Stimulated activated naive B cell treated with anti-CD40 and anti-IgM and Interleukin-4, amounts not matched to agents 10 μg/mL and 1 μg/mL and 100 μg/mL, for 72 hours (primary cell): ENCODE measurements around the gene RPL37A.
"Not testable (repeated sequence)": the region's sequence is repeated elsewhere in the genome, so short reads cannot be mapped to it uniquely, and the experiment has no call there.

ENCODE experiments used
- ATAC-seq, 2 donors: fragments of 150-1000 bp; cut with Tn5 transposase; replicated peaks; 2 replicates each; pipeline ENCODE4 v1.10.0; 2021; ENCODE audit warnings: moderate library complexity in 1 of 2
- DNase-seq: peaks from one replicate; pipeline ENCODE4 v3.0.0; 2021
- H3K27ac Mint-ChIP-seq: one replicate; pipeline ENCODE4 v1.8.0; 2022; ENCODE audit warnings: mild to moderate bottlenecking, mixed read lengths
- H3K27me3 Mint-ChIP-seq, 2 donors: one replicate each; pipeline ENCODE4 v1.8.0; 2022; ENCODE audit warnings: mixed read lengths in 2 of 2
- H3K36me3 Mint-ChIP-seq, 2 donors: one replicate each; pipeline ENCODE4 v1.8.0; 2022; ENCODE audit warnings: mixed read lengths in 2 of 2, mild to moderate bottlenecking in 1 of 2
- H3K4me1 Mint-ChIP-seq, 2 donors: one replicate each; pipeline ENCODE4 v1.8.0; 2022; ENCODE audit warnings: mixed read lengths in 2 of 2, mild to moderate bottlenecking in 1 of 2
- H3K4me3 Mint-ChIP-seq, 2 donors: one replicate each; pipeline ENCODE4 v1.8.0; 2022; ENCODE audit warnings: mild to moderate bottlenecking in 2 of 2, mixed read lengths in 2 of 2, moderate library complexity in 1 of 2
- H3K9me3 Mint-ChIP-seq, 2 donors: one replicate each; pipeline ENCODE4 v1.8.0; 2022; ENCODE audit warnings: mixed read lengths in 2 of 2, mild to moderate bottlenecking in 1 of 2

RPL37A gene

GRCh38 chr2:216517447-216518225 lies 19.0 kb downstream of the RPL37A start:
- Mint-ChIP-seq H3K4me1 (no peaks in the 10 kb centered on the region), H3K27ac (no peak overlapping the region), H3K36me3 (peaks cover 13 to 29% of the 10 kb centered on the region in 2 donors)

GRCh38 chr2:216518566-216519119 lies 20.0 kb downstream of the RPL37A start:
- H3K27me3 Mint-ChIP-seq, H3K4me3 Mint-ChIP-seq, H3K9me3 Mint-ChIP-seq, ATAC-seq, H3K27ac Mint-ChIP-seq, DNase-seq, H3K4me1 Mint-ChIP-seq: not testable (repeated sequence)
- H3K36me3 Mint-ChIP-seq: peaks cover 13 to 28% of the 10 kb centered on the region in 2 donors

More at GRCh38 chr2:216517447-216518225, 19.0 kb downstream of the RPL37A start:
- no peak for ATAC-seq
- Mint-ChIP-seq H3K27me3 (no peaks in the 10 kb centered on the region), H3K9me3 (no peaks in the 10 kb centered on the region), H3K4me3 (no peak overlapping the region)
- DNase-seq: no peak

GRCh38 chr2:216519154-216519762 lies 20.6 kb downstream of the RPL37A start:
- peaks cover 18 to 32% of the 10 kb centered on the region in 2 donors for H3K36me3 Mint-ChIP-seq
- H3K4me3 Mint-ChIP-seq: no peak overlapping the region
- H3K27ac Mint-ChIP-seq: no peak overlapping the region
- H3K27me3 Mint-ChIP-seq: no peaks in the 10 kb centered on the region
- ATAC-seq (peak; percentile 86 to 89), DNase-seq (peak; percentile 18)
- peaks cover 0 to 3% of the 10 kb centered on the region in 2 donors for H3K9me3 Mint-ChIP-seq
- no peaks in the 10 kb centered on the region for H3K4me1 Mint-ChIP-seq

GRCh38 chr2:216520112-216520511 lies 21.5 kb downstream of the RPL37A start:
- ATAC-seq (no peak), DNase-seq (no peak)
- Mint-ChIP-seq H3K27me3 (no peaks in the 10 kb centered on the region), H3K36me3 (peaks cover 18 to 33% of the 10 kb centered on the region in 2 donors), H3K4me1 (no peaks in the 10 kb centered on the region), H3K9me3 (peaks cover 0 to 5% of the 10 kb centered on the region in 2 donors), H3K27ac (no peak overlapping the region), H3K4me3 (no peak overlapping the region)

GRCh38 chr2:216522892-216523502 lies 24.4 kb downstream of the RPL37A start:
- DNase-seq: no peak
- Mint-ChIP-seq H3K27me3 (no peaks in the 10 kb centered on the region), H3K36me3 (peaks cover 18 to 27% of the 10 kb centered on the region in 2 donors), H3K4me1 (no peaks in the 10 kb centered on the region), H3K9me3 (peaks cover 0 to 5% of the 10 kb centered on the region in 2 donors), H3K27ac (no peak overlapping the region), H3K4me3 (no peak overlapping the region)
- ATAC-seq: no peak

- Mint-ChIP-seq H3K9me3 (peaks cover 0 to 5% of the 10 kb centered on the region in 2 donors), H3K4me3 (no peak overlapping the region), H3K27me3 (no peaks in the 10 kb centered on the region), H3K27ac (no peak overlapping the region), H3K36me3 (peaks cover 7 to 13% of the 10 kb centered on the region in 2 donors), H3K4me1 (no peaks in the 10 kb centered on the region)
- DNase-seq (no peak), ATAC-seq (no peak)
These were observed 27.3 kb downstream of the RPL37A start for GRCh38 chr2:216525972-216526371.

- H3K27ac Mint-ChIP-seq: no peak overlapping the region
- DNase-seq (no peak), ATAC-seq (no peak)
- no peak overlapping the region for H3K4me3 Mint-ChIP-seq
- peaks cover 0 to 5% of the 10 kb centered on the region in 2 donors for H3K9me3 Mint-ChIP-seq
- H3K36me3 Mint-ChIP-seq: peaks cover 5 to 11% of the 10 kb centered on the region in 2 donors
- H3K27me3 Mint-ChIP-seq: peaks cover 0 to 4% of the 10 kb centered on the region in 2 donors
- H3K4me1 Mint-ChIP-seq: no peaks in the 10 kb centered on the region
These were observed 28.3 kb downstream of the RPL37A start for GRCh38 chr2:216526939-216527338.

- ATAC-seq (no peak), DNase-seq (no peak)
- Mint-ChIP-seq H3K4me3 (no peak overlapping the region), H3K9me3 (peaks cover 0 to 5% of the 10 kb centered on the region in 2 donors), H3K4me1 (no peaks in the 10 kb centered on the region), H3K27me3 (peaks cover 0 to 9% of the 10 kb centered on the region in 2 donors), H3K27ac (no peak overlapping the region), H3K36me3 (peaks cover 5 to 6% of the 10 kb centered on the region in 2 donors)
These were observed 29.0 kb downstream of the RPL37A start for GRCh38 chr2:216527600-216527999.

GRCh38 chr2:216532562-216532961 lies 33.9 kb downstream of the RPL37A start:
- Mint-ChIP-seq H3K4me3 (no peak overlapping the region), H3K4me1 (no peaks in the 10 kb centered on the region), H3K27ac (no peak overlapping the region), H3K9me3 (no peaks in the 10 kb centered on the region), H3K36me3 (no peaks in the 10 kb centered on the region), H3K27me3 (peaks cover 8 to 9% of the 10 kb centered on the region in 2 donors)
- ATAC-seq: no peak
- no peak for DNase-seq

- no peak overlapping the region for H3K4me3 Mint-ChIP-seq
- no peaks in the 10 kb centered on the region for H3K9me3 Mint-ChIP-seq
- no peak for ATAC-seq
- no peak overlapping the region for H3K27ac Mint-ChIP-seq
- H3K36me3 Mint-ChIP-seq: no peaks in the 10 kb centered on the region
- no peak for DNase-seq
- H3K4me1 Mint-ChIP-seq: no peaks in the 10 kb centered on the region
- peaks cover 8 to 9% of the 10 kb centered on the region in 2 donors for H3K27me3 Mint-ChIP-seq
These were observed 35.0 kb downstream of the RPL37A start for GRCh38 chr2:216533609-216534008.

GRCh38 chr2:216534809-216535208 lies 36.2 kb downstream of the RPL37A start:
- ATAC-seq: no peak
- H3K36me3 Mint-ChIP-seq: peaks cover 0 to 4% of the 10 kb centered on the region in 2 donors

GRCh38 chr2:216535454-216535995 lies 36.9 kb downstream of the RPL37A start:
- peaks cover 0 to 4% of the 10 kb centered on the region in 2 donors for H3K36me3 Mint-ChIP-seq
- H3K4me1 Mint-ChIP-seq: peaks cover 0 to 2% of the 10 kb centered on the region in 2 donors
- H3K4me3 Mint-ChIP-seq: no peak overlapping the region
- ATAC-seq (no peak), DNase-seq (no peak)
- H3K27ac Mint-ChIP-seq: no peak overlapping the region
- peaks cover 14 to 16% of the 10 kb centered on the region in 2 donors for H3K27me3 Mint-ChIP-seq
- no peaks in the 10 kb centered on the region for H3K9me3 Mint-ChIP-seq

More at GRCh38 chr2:216534809-216535208, 36.2 kb downstream of the RPL37A start:
- Mint-ChIP-seq H3K4me1 (no peaks in the 10 kb centered on the region), H3K27me3 (peaks cover 9 to 14% of the 10 kb centered on the region in 2 donors), H3K9me3 (no peaks in the 10 kb centered on the region), H3K4me3 (no peak overlapping the region), H3K27ac (no peak overlapping the region)
- DNase-seq: no peak

GRCh38 chr2:216536734-216537210 lies 38.1 kb downstream of the RPL37A start:
- H3K4me1 Mint-ChIP-seq: peaks cover 0 to 2% of the 10 kb centered on the region in 2 donors
- no peak for ATAC-seq
- H3K4me3 Mint-ChIP-seq: no peak overlapping the region
- H3K27me3 Mint-ChIP-seq: peaks cover 14 to 22% of the 10 kb centered on the region in 2 donors
- no peak overlapping the region for H3K27ac Mint-ChIP-seq
- DNase-seq: no peak
- no peaks in the 10 kb centered on the region for H3K9me3 Mint-ChIP-seq
- peaks cover 0 to 4% of the 10 kb centered on the region in 2 donors for H3K36me3 Mint-ChIP-seq

- ATAC-seq (no peak), DNase-seq (no peak)
- peaks cover 14 to 16% of the 10 kb centered on the region in 2 donors for H3K27me3 Mint-ChIP-seq
- peaks cover 0 to 2% of the 10 kb centered on the region in 2 donors for H3K4me1 Mint-ChIP-seq
- H3K36me3 Mint-ChIP-seq: peaks cover 0 to 4% of the 10 kb centered on the region in 2 donors
- no peak overlapping the region for H3K4me3 Mint-ChIP-seq
- H3K27ac Mint-ChIP-seq: no peak overlapping the region
- no peaks in the 10 kb centered on the region for H3K9me3 Mint-ChIP-seq
These were observed 38.7 kb downstream of the RPL37A start for GRCh38 chr2:216537366-216537765.
